NCI-H2196 treated with DMSO at 0.1 percent for 48 hours (cell line): Measurements from ENCODE around the gene MRPL24.
A peak's percentile ranks its signal among the peaks of the same experiment; 100 is the strongest.

Experiments
- DNase-seq: peaks from one replicate; lab custom pipeline; 2025; ENCODE audit not compliant: unreplicated experiment; lab: John Stamatoyannopoulos, UW

The MRPL24 gene

GRCh38 chr1:156711011-156711817, 29.7 kb downstream of the MRPL24 start:
- no peak for DNase-seq

GRCh38 chr1:156709757-156710489, 31.0 kb downstream of the MRPL24 start:
- DNase-seq, result peak; percentile 86

GRCh38 chr1:156709031-156709430, 31.9 kb downstream of the MRPL24 start:
- DNase-seq, result no peak

GRCh38 chr1:156708218-156708661, 32.6 kb downstream of the MRPL24 start:
- no peak for DNase-seq

GRCh38 chr1:156707417-156708217, 33.3 kb downstream of the MRPL24 start:
- no peak for DNase-seq

- DNase-seq, result no peak
Measured at GRCh38 chr1:156706657-156707416, 34.1 kb downstream of the MRPL24 start.

- peak; percentile 33 for DNase-seq
Measured at GRCh38 chr1:156705918-156706656, 34.8 kb downstream of the MRPL24 start.

- DNase-seq, result no peak
Measured at GRCh38 chr1:156705321-156705917, 35.5 kb downstream of the MRPL24 start, which contains the start of gene CRABP2. TSS of gene CRABP2 (minus strand) at chr1:156705583. CDS start at chr1:156705446, 137 bp downstream.

- DNase-seq, result no peak
Measured at GRCh38 chr1:156704930-156705320, 36.0 kb downstream of the MRPL24 start.

- no peak for DNase-seq
Measured at GRCh38 chr1:156704166-156704711, 36.6 kb downstream of the MRPL24 start.

GRCh38 chr1:156703741-156704140, 37.1 kb downstream of the MRPL24 start:
- DNase-seq, result no peak

- no peak for DNase-seq
Measured at GRCh38 chr1:156703336-156703735, 37.6 kb downstream of the MRPL24 start.

- no peak for DNase-seq
Measured at GRCh38 chr1:156700736-156701531, 40.0 kb downstream of the MRPL24 start.

- no peak for DNase-seq
Measured at GRCh38 chr1:156698995-156699394, 41.9 kb downstream of the MRPL24 start.

GRCh38 chr1:156697481-156697880, 43.4 kb downstream of the MRPL24 start:
- no peak for DNase-seq

GRCh38 chr1:156696755-156697154, 44.1 kb downstream of the MRPL24 start:
- no peak for DNase-seq

GRCh38 chr1:156694690-156694962, 46.3 kb downstream of the MRPL24 start:
- DNase-seq, result no peak

- DNase-seq, result no peak
Measured at GRCh38 chr1:156693848-156694689, 46.8 kb downstream of the MRPL24 start.
